ENCODE measurements around the gene TMEM141.
"Not testable (repeated sequence)": the region's sequence is repeated elsewhere in the genome, so short reads cannot be mapped to it uniquely, and the experiment has no call there.

Gene TMEM141

DNA sequence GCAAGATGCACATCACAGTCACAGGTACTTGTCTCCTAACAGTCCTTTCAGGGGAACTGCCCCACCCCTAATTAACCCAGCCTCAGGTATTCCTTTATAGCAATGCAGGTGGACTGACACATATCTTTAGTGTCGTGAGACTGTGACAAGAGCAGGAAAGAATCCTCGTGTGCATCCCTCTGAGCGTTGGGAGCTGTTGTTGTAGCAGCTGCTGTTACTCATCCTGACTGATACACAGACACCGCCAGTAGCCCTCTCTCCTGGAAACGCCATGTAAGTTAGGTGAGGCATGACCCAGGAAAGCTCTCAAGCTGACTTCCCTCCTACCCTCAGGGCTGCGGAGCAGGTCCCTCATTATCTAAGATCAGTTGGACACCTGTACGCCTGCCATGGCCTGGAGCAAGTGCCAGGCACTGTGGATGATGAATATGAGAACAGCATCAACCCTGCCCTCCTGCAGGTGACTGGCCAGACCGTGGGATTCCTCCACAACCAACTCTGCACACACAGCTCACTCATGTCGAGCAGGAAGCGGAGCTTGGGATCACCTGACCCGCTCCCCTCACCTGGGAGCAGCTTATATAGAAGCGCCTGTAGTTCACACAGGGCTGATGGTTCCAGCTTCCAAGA, 16.6 kb upstream of the TMEM141 start:
- DNase-seq: no peak

DNA sequence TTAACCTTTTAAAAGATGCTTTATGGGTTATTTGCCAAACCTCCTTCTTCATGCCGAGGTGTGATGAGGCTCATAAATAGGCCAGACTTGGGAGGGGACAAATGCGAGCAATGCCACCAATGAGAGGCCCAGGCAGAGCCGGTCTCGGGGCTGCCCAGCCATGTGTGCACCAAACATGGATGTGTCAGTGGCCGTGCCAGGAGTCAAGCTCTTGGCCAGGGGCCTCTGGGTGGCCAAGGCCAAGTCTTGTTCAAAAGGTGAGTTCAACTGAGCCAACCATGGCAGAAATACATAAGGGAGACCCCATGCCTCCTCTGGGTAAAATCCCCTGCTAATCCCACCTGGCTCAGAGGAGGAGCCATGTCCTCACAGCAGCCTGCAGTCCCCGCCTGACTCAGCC, 16.0 kb upstream of the TMEM141 start:
- DNase-seq: no peak

DNA sequence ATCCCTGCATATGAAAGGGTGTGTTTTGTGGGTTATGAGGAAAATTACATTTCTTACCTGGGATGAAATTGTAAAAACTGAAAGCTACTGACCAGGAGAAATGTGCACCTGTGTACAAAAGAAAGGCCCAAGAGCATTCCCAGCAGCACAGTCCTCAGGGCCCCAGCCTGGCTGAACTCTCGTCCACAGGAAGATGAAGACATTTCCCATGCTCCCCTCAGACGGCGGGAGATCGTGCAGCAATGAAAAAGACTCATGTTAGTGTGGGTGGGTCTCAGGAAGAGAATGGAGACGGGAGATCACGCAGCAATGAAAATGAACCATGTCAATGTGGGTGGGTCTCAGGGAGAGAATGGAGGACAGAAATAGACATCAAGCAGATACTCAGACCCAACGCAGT, 14.2 kb upstream of the TMEM141 start:
- no peak for DNase-seq

DNA sequence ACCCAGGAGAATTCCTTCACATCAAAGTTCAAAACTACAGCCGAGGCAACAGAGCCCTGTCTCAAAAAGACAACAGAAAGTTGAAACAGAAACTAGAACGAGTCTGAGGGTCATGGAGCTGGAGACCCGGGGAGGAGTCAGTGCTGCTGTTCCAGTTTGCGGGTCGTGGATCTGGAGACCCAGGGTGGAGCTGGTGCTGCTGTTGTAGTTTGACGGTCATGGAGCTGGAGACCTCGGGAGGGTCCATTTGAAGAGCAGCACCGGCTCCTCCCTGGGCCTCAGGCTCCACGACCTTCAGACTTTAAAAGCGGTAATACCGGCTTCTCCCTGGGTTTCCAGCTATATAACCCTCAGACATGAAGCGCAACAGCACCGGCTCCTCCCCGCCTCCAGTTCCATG, 13.8 kb upstream of the TMEM141 start:
- DNase-seq: no peak

DNA sequence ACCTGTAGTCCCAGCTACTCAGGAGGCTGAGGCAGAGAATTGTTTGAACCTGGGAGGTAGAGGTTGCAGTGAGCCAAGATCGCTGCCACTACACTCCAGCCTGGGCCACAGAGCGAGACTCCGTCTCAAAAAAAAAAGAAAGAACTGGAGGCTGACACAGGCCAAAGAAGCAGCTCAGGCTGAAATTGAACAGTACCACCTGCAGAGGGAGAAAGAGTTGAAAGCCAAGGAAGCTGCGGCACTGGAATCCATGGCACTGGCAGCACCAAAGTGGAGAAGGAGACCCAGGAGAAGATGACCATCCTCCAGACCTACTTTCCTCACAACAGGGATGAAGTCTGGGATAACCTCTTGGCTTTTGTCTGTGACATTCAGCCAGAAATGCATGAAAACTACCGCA, 11.3 kb upstream of the TMEM141 start:
- DNase-seq: no peak

DNA sequence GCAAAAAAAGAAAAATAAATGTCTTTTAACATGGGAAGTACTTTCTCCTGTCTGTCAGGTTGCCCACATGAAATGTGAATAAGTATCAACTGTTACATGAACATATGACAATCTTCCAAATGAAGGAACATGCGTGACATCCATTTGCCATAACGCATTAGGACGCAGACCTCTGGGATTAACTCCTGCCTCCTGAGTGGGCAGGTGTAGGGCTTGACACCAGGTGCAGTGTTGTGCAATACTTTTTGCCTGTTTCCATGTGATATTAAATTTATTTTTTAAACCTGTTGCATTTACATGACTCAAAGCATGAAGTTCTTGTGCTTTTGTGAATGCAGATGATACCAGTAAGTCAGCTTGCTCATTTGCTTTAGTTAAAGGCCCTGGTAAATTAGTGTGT, 8.7 kb upstream of the TMEM141 start:
- DNase-seq: no peak

DNA sequence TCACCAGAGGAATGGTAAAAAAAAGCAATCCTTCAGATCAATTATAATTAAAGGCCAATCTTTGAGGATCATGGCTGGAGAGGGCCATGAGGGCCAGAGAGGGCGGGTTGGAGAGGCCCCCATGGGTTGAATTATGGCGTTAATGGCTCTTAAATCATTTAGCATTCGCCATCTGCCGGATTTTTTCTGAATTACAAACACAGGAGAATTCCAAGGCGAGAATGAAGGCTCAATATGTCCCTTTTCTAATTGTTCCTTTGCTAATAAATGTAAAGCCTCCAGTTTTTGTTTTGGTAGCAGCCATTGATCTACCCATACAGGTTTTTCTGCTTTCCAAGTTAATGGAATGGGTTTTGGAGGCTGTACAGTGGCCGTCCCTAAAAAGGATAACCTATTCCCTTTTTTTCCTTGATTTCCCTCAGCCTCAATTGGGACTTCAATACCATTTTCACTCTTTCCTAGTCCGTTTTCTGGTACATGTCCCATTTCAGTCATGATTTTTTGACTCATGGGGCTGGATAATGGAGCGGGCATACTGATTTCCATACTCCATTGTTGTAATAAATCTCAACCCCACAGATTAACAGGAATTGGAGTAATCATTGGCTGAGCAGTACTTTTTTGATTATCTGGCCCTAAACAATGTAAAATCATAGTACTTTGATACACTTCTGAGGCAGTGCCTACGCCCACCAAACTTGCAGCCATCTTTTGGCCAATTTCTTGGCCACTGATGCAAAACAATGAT, 6.7 kb upstream of the TMEM141 start:
- no peak for DNase-seq

DNA sequence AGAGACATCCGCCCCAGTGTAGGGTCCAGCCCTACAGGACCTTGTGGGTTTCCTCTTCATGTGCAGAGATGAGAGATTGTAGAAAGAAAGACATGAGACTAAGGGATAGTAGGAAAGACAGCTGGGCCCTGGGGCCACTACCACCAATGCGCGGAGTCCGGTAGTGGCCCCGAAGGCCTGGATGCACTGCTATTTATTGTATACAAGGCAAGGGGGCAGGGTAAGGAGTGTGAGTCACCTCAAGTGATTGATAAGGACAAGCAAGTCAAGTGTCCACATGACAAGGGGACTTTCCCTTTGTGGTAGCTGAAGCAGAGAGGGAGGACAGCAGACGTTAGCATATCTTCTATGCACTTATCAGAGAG, 6.2 kb upstream of the TMEM141 start:
- no peak for DNase-seq

DNA sequence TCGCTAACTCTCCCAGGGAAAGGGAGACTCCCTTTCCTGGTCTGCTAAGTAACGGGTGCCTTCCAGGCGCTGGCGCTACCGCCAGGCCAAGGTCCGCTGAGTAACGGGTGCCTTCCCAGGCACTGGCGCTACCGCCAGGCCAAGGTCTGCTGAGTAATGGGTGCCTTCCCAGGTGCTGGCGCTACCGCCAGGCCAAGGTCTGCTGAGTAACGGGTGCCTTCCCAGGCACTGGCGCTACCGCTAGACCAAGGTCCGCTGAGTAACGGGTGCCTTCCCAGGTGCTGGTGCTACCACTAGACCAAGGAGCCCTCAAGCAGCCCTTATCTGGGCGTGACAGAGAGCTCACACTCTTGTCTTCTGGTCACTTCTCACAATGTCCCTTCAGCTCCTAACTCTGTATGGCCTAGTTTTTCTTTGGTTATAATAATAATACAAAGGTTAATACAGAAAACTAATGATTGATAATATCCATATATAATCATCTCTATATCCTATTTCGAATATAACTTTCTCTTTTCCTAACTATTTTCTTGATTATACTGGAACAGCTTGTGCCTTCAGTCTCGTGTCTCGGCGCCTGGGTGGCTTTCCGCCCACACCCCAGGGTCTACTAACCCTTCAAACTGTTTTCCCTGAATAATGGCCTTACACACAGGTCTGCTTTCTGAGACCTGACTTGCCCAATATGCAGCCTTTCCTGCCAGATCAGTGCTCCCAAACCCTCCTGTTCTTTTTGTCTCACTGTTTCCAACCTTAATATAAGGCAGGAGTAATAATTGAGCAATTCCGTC, 5.4 kb upstream of the TMEM141 start:
- not testable (repeated sequence) for DNase-seq

DNA sequence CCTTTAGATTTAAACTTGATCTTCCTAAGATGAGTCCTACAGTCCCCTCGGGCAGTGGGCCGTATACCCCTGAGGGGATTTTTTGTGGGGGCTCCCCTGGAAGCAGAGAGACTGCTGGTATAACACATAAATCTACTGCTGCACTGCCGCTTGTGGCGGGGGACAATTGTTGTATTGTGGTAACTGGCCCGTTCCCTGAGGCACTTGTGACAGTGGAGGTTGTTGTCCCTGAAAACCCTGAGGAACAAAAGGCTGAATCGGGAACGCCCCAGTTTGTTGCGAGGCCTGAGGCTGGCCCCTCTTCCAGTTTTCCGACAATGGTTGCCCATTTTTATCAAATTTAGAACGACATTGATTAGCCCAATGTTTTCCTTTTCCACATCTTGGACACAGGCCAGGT, 4.7 kb upstream of the TMEM141 start:
- DNase-seq: no peak

DNA sequence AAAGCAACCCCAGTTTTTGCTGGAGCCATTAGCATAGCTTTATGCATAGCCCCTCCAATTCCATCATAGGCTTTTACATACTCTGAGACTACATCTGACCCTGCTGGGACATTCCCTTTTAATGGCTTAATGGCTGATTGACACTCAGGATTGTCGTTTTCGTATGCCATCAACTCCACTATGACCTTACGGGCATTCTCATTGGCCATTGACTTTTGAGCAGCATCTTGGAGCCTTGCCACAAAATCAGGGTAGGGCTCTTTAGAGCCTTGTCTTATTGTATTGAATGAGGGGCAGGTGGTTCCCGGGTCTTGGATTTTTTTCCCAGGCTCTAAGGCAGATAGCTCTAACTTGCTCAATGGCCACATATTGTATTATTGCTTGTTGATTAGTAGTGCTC, 4.2 kb upstream of the TMEM141 start:
- not testable (repeated sequence) for DNase-seq

DNA sequence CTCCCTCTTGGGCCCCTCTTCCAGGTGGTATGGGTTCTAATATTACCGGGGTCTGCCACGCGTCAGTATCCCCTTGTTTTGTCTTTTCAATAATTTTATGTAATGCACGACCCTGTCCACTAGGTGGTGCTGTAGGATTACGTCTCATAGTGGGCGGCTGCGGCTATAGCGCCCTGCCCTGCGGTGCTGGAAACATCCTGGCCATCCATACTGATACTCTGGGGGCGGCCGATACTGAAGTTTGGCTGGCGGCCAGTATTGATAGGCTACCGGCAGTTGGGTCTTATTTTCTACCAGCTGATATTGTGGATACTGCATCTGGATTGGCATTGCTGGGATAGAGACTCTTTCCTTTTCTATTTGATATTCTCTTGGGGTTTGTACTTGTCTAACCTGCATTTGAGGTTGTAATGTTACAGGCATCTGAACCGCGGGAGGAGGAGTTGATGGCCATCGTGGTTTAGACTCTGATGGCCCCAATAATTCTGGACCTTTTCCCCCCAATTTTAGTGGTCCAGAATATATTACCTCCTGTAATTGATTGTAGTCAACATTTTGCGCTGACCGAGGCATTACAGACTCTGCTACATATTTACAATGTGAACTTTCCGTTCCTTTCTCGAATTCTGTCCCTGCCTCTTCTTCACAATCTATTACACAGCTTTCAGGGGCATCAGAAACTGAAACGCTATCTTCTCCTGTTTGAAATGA, 3.3 kb upstream of the TMEM141 start:
- DNase-seq: peak; percentile 62

DNA sequence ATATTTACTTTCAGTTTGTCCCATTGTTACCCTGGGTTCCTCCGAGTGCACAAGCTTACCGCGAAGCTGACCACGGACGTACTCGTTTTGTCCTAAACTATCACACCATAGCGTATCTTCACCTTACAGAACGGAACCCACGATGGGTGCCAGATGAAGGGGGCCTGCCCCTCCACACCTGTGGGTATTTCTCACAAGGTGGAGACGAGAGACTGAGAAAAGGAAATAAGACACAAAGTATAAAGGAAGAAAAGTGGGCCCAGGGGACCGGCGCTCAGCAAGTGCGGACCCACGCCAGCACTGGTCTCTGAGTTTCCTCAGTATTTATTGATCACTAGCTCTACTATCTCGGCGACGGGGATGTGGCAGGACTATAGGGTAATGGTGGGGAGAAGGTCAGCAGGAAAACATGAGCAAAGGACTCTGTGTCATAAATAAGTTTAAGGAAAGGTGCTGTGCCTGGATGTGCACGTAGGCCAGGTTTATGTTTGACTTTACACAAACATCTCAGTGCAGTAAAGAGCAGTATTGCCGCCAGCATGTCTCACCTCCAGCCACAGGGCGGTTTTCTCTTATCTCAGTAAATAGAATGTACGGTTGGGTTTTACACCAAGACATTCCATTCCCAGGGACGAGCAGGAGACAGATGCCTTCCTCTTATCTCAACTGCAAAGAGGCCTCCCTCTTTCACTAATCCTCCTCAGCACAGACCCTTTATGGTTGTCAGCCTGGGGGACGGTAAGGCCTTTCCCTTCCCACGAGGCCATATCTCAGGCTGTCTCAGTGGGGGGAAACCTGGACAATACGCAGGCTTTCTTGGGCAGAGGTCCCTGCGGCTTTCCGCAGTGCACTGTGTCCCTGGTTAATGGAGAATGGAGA, 2.3 kb upstream of the TMEM141 start:
- DNase-seq: not testable (repeated sequence)

DNA sequence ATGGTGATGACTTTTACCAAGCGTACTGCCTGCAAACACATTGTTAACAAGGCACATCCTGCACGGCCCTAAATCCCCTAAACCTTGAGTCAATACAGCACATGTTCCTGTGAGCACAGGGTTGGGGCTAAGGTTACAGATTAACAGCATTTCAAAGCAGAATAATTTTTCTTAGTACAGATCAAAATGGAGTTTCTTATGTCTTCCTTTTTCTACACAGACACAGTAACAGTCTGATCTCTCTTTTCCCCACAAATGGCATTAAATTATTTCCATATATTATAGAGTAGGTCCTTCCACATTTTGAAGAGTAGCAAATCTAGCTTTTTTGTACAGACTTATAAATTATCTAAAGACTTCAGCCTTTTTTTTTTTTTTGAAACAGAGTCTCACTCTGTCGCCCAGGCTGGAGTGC, 1.6 kb upstream of the TMEM141 start:
- no peak for DNase-seq

DNA sequence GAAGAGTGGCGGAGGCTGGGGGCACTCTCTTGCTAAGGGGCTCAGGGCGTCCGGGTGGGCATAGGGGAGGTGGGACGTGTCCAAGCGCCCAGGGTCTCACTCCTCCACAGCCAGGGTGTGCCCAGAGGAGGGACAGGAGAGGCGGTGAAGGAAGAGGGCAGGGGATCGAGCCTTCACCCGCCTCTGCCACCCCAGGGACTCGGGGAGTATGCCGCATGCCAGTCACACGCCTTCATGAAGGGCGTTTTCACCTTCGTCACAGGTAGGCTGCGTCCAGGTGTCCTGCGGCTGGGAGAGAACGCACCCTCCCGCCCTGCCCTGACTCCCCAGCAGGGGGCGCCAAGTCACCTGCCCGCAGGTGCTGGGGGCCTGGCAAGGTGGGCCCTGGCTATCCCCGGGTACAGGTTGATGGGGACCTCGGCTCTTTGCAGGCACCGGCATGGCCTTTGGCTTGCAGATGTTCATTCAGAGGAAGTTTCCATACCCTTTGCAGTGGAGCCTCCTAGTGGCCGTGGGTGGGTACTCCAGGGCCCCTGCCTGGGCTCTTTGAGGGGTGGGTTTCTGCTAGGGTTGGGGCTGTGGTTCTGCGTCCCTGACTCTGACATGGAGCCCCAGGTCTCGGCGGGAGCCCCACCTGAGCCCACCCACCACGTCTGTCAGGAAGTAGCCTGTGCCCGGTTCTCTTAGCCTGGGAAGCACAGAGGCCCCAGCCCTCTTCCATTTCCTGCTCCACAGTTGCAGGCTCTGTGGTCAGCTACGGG, 552 bp downstream of the TMEM141 start:
- peak; percentile 51 for DNase-seq

DNA sequence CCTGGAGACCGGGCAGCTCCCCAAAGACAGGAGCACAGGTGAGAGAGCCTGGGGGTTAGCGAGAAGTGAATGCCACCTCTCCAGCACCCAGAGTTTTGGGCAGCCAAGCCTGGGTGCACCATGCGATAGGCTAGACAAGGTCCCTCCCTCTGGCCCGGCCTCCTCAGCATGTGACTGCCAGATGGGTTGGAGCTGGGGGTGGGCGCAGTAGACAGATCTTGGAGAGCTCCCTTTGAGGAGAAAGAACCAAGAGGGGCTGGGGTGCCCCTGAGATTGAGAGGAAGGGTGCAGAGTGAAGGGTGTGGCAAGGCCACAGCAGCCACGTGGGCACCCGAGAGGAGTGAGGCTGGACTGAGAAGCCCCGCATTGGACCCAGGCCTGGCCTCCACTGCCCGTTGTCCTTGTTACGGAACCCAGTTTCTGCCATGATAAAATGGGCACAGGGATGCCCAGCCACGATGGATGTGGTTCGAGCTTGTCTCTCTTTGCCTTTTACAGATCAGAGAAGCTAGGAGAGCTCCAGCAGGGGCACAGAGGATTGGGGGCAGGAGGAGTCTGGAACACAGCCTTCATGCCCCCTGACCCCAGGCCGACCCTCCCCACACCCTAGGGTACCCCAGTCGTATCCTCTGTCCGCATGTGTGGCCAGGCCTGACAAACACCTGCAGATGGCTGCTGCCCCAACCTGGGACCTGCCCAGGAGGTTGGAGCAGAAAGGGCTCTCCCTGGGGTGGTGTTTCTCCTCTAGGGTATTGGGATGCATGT, 1.4 kb downstream of the TMEM141 start:
- no peak for DNase-seq

DNA sequence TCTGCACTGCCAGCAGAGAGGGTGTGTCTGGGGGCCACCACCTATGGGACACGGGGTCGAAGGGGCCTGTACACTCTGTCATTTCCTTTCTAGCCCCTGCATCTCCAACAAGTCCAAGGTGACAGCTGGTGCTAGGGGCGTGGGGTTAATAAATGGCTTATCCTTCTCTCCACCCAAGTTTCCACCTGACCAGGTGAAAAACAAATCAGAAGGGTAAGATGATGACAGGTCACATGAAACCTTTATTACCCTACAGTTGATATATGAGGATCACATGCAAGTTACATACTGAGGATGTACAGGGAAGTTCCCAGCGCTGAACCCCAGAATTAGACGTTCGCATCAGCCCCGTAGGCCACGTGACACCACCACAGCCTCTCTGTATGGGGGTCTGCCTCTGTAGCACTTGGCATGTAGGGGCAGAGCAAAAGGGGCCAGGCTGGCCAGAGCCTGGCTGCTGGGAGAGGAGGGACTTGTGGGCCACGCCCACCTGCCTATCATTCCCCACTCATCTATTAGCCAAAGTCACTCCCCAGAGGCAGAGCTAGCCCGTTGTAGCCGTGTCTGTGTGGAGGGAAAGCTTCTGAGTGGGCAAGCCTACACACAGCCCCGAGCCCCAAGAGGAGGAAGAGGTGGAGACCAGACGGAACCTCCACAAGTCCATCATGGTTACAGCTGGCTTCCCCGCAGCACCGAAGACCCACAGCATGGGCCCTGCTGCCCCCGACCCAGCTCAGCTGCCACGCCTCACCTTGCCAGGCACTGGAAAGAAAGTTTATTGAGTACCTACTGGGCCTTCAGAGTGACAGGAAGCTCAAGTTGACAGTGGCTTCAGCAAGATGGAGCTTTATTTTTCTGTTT, 2.2 kb downstream of the TMEM141 start:
- DNase-seq: no peak

DNA sequence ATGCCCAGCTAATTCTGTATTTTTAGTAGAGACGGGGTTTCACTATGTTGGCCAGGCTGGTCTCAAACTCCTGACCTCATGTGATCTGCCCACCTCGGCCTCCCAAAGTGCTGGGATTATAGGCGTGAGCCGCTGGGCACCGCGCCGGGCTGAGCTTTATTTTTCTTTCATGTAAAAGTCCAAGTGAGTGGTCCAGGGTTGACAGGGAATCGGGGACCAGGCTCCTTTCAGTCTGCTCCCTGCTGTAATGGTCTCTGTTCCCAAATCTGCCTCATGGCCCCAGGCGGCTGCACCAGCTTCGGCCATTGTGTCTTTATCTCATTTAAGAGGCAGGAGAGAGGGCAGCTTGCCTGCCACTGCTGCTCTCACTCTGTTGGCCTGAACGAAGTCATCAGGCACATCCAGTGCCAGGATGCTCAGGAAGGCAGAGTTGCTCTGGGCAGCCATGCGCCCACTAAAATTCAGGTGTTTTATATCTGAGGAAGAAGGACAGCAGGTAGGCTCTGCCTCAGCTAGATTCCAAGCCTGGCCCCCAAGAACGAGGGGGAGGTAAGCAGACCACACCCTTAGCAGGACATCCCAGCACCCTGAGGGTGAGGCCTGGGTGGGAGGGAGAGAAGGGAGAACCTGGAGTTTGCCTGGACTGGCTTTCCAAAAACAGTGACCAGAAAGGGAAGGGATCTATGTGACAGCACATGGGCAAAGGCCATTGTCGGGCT, 3.3 kb downstream of the TMEM141 start:
- DNase-seq: no peak

DNA sequence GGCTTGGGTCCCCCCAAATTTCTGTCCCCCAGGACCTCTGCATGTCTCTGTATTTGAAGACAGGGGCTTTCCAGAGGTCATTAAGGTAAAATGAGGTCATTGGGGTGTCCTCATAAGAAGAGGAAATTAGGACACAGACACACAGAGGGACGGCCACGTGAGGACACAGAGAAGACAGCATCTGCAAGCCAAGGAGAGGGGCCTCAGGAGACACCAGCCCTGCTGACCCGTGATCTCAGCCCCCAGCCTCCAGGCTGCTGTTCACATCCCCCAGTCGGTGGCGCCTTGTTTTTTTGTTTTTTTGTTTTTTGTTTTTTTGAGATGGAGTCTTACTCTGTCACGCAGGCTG, 3.8 kb downstream of the TMEM141 start:
- no peak for DNase-seq
